ENCODE results near the gene RAPGEF4.
A peak's percentile ranks its signal among the peaks of the same experiment; 100 is the strongest.
"Not testable (repeated sequence)": the region's sequence is repeated elsewhere in the genome, so short reads cannot be mapped to it uniquely, and the experiment has no call there.

Gene RAPGEF4

DNA sequence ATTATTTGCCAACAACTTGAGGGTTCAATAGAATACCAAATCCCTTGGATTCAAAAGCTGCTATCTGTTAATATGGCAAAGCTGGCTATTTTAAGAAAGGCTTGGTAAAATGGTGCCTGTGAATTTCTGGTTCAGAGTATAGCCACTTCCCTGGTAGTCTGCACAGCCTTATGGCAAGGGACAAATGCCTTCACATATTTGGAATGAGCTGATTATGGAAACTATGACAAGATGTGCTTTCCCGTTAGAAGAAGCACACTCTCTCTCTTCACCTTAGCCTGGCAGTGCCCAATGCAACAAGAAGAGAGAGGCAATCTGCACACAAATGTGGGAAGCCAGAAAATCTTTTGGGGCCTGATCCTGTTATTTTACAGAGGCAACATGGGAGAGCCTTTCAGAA, 292.5 kb downstream of the RAPGEF4 start:
- H3K27ac ChIP-seq: no peak overlapping the region
- no peak overlapping the region for H3K4me3 ChIP-seq
- H3K9ac ChIP-seq (ENCODE audit: insufficient read length): no peak overlapping the region
- no peaks in the 10 kb centered on the region for H3K36me3 ChIP-seq (ENCODE audit: insufficient read depth, low read length)
- no peaks in the 10 kb centered on the region for H3K9me3 ChIP-seq (ENCODE audit: low read depth, low read length)
- DNase-seq (ENCODE audit: low read depth, low spot score): no peak
- TF ChIP-seq EZH2 (IDR thresholded peaks at IDR 0.05) (no peak), FOXP2 (optimal IDR thresholded peaks at IDR 0.05; ENCODE audit: control extremely low read depth, extremely low read length, insufficient read depth) (no peak), POLR2AphosphoS5 (IDR thresholded peaks at IDR 0.05; ENCODE audit: borderline replicate concordance, low read depth, low read length) (no peak)

DNA sequence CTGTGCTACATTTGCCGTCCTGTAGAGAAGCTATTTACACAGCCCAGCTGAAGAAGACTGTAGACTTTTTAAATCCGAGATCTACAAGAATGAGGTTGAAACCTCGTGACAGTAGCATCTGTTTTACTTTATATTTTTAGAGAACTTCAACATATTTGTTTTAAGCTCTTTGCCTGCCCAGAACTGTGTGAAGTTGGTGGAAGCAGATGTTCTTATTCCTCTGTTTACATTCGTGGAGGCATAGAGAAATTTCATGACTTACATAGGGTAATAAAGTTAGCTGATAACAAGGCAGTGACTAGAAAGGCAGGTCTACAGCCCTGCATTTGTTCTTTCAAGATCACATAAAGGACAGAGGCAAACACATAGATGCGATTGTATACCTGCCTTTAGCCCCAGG, 293.0 kb downstream of the RAPGEF4 start:
- Histone ChIP-seq H3K9ac (ENCODE audit: insufficient read length) (no peak overlapping the region), H3K27ac (no peak overlapping the region), H3K9me3 (ENCODE audit: low read depth, low read length) (no peaks in the 10 kb centered on the region), H3K4me3 (no peak overlapping the region), H3K36me3 (ENCODE audit: insufficient read depth, low read length) (no peaks in the 10 kb centered on the region)
- TF ChIP-seq FOXP2 (optimal IDR thresholded peaks at IDR 0.05; ENCODE audit: control extremely low read depth, extremely low read length, insufficient read depth) (no peak), EZH2 (IDR thresholded peaks at IDR 0.05) (no peak), POLR2AphosphoS5 (IDR thresholded peaks at IDR 0.05; ENCODE audit: borderline replicate concordance, low read depth, low read length) (no peak)
- no peak for DNase-seq (ENCODE audit: low read depth, low spot score)

DNA sequence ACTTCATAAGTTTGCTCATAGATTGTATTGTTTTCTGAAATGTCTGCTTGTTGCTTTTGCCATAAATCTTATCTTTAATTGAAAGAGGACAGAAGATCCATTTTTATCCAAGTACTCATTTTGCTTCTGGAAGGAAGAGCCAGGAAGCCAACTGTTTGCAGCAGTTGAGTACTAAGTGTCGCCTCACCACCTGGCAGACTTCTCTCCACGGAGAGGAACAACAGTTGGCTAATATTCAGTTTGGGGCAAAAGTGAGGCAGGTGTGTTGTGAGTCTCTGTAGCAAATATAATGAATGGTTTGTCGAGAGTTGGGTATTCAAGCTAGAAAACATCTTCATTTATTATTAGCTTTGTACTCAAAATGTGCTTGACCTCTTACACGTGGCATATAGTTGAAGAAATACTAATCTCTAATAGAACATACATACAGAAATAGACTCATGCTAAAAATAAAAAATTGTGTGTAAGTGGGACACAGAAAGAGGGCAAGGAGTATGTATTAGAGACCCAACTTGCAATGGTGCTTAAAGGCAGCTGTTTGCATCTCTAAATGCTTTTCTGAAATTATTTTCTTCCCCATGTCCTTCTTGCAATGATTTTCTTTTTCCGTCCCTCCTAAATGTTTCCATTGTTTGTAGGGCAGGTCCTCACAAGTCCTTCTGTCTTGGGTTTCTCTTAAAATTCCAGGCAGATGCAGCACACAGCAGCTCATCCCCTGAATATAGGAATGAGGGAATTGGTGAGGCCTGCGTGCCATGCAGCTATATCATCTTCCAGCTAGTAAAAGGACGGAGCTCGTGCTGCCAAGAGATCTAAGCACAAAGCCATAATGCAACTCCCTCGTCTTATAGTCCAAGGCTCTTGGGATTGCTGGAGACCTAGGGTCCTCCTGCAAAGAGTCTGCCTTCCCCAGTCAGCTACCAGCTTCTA, 295.2 kb downstream of the RAPGEF4 start:
- Histone ChIP-seq H3K9ac (ENCODE audit: insufficient read length) (no peak overlapping the region), H3K9me3 (ENCODE audit: low read depth, low read length) (no peaks in the 10 kb centered on the region), H3K27ac (no peak overlapping the region), H3K4me3 (no peak overlapping the region), H3K36me3 (ENCODE audit: insufficient read depth, low read length) (no peaks in the 10 kb centered on the region)
- DNase-seq (ENCODE audit: low read depth, low spot score): no peak
- TF ChIP-seq POLR2AphosphoS5 (IDR thresholded peaks at IDR 0.05; ENCODE audit: borderline replicate concordance, low read depth, low read length): no peak
- no peak for TF ChIP-seq EZH2 (IDR thresholded peaks at IDR 0.05)
- no peak for TF ChIP-seq FOXP2 (optimal IDR thresholded peaks at IDR 0.05; ENCODE audit: control extremely low read depth, extremely low read length, insufficient read depth)

DNA sequence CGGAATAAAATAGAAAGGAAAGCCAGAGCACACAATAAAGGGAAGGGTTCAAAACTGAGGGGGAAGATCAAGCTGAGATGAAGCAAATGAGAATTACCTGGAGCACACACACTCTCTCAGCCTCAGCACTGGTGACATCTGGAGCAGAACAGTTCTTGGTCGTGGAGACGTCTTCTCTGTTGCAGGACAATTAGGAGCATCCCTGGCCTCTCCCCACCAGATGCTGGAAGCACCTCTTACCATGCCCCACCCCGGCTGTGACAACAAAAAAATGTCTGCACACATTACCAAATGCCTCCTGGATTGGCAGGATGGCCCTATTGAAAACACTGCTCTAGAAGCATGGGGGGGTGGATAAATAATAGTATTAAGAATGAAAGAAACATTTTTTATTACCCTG, 296.4 kb downstream of the RAPGEF4 start:
- TF ChIP-seq EZH2 (IDR thresholded peaks at IDR 0.05) (no peak), FOXP2 (optimal IDR thresholded peaks at IDR 0.05; ENCODE audit: control extremely low read depth, extremely low read length, insufficient read depth) (no peak), POLR2AphosphoS5 (IDR thresholded peaks at IDR 0.05; ENCODE audit: borderline replicate concordance, low read depth, low read length) (no peak)
- no peaks in the 10 kb centered on the region for H3K9me3 ChIP-seq (ENCODE audit: low read depth, low read length)

DNA sequence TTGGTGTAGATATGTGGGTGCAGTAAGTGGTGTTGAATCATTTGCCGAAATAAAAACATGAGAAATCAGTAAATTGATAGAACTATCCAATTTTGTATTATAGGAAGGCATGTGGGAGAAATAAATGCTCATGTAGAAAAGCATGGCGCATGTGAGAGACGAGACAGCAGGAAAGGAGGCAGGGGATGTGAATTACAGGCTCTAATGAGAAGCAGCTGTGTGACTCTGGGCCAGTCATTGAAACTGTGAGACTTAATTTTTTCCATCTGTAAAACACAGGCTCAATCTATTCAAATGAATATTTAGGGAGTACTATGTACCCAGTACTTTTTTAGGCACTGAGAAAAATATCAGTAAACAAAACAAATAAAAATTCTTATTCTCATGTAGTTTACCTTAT, 297.4 kb downstream of the RAPGEF4 start:
- no peak for TF ChIP-seq FOXP2 (optimal IDR thresholded peaks at IDR 0.05; ENCODE audit: control extremely low read depth, extremely low read length, insufficient read depth)
- TF ChIP-seq POLR2AphosphoS5 (IDR thresholded peaks at IDR 0.05; ENCODE audit: borderline replicate concordance, low read depth, low read length): no peak
- TF ChIP-seq EZH2 (IDR thresholded peaks at IDR 0.05): no peak
- no peaks in the 10 kb centered on the region for H3K9me3 ChIP-seq (ENCODE audit: low read depth, low read length)
- no peaks in the 10 kb centered on the region for H3K36me3 ChIP-seq (ENCODE audit: insufficient read depth, low read length)
- no peak overlapping the region for H3K9ac ChIP-seq (ENCODE audit: insufficient read length)
- no peak overlapping the region for H3K4me3 ChIP-seq
- DNase-seq (ENCODE audit: low read depth, low spot score): peak; percentile 67
- H3K27ac ChIP-seq: peak overlapping the region; percentile 20; the same call in 1 of the 2 replicates

More for the DNA sequence above, 296.4 kb downstream of the RAPGEF4 start:
- no peak for DNase-seq (ENCODE audit: low read depth, low spot score)
- no peak overlapping the region for H3K27ac ChIP-seq
- H3K36me3 ChIP-seq (ENCODE audit: insufficient read depth, low read length): no peaks in the 10 kb centered on the region
- H3K4me3 ChIP-seq: no peak overlapping the region
- no peak overlapping the region for H3K9ac ChIP-seq (ENCODE audit: insufficient read length)

DNA sequence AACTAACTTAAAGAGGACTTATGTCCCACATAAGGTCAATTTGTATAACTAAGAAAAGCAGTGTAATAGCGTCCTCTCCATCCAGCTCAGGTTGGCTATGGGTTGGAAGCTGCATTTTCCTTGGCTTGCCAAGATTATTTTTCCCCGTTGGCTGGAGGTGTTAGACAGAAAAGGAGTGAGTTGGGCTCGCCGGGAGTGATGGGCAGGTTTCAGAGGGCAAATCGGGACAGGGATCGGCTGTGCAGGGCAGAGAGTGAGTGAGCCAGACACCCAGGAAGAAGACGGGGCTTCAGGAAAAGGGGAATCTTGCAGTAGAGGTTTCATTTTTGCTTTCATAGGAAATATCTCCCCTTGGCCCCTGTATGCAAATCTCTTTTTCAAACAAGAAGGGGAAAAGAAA, 298.5 kb downstream of the RAPGEF4 start:
- H3K4me3 ChIP-seq: no peak overlapping the region
- H3K36me3 ChIP-seq (ENCODE audit: insufficient read depth, low read length): no peaks in the 10 kb centered on the region
- no peak overlapping the region for H3K9ac ChIP-seq (ENCODE audit: insufficient read length)
- H3K27ac ChIP-seq: no peak overlapping the region
- no peaks in the 10 kb centered on the region for H3K9me3 ChIP-seq (ENCODE audit: low read depth, low read length)
- TF ChIP-seq FOXP2 (optimal IDR thresholded peaks at IDR 0.05; ENCODE audit: control extremely low read depth, extremely low read length, insufficient read depth) (no peak), POLR2AphosphoS5 (IDR thresholded peaks at IDR 0.05; ENCODE audit: borderline replicate concordance, low read depth, low read length) (no peak), EZH2 (IDR thresholded peaks at IDR 0.05) (no peak)
- DNase-seq (ENCODE audit: low read depth, low spot score): no peak

DNA sequence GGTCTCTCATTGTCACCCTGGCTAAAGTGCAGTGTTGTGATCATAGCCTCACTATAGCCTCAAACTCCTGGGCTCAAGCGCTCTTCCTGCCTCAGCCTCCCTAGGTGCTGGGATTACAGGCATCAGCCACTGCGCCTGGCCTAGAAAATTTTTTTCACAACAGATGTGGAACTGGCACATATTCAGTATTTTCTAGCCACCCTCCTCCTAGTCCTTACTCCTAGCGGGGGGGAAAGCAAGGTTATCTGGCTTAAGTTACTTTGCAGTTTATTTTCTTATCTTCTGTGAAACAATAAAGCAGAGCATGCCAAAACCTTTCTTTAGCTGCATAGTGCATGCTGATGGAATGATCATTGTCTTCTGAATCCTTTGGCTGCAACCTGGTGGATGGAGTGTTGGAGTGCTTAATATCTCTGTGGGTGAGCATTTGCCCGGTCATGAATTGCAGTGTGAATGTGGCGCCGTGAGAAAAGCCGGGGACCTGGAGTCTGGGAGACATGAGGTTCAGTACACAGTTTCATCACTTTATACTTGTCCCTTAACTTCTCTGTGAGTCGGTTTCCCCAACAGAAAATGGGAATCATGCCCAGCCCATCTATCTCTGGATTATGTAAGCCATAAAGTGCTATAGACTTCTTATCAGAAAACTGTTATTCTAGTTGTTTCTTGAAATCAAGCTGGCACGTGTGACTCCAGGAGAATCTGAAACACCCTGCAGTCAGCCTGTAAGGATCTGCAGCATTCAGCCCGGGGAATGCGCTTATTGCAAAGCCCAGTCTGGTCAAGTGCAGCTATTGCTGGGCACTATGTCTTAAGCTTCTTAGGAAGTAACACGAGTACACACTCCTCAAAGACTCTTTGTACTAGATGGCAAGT, 301.8 kb downstream of the RAPGEF4 start:
- Histone ChIP-seq H3K27ac (no peak overlapping the region), H3K9me3 (ENCODE audit: low read depth, low read length) (no peaks in the 10 kb centered on the region), H3K4me3 (no peak overlapping the region), H3K36me3 (ENCODE audit: insufficient read depth, low read length) (no peaks in the 10 kb centered on the region), H3K9ac (ENCODE audit: insufficient read length) (no peak overlapping the region)
- no peak for TF ChIP-seq EZH2 (IDR thresholded peaks at IDR 0.05)
- no peak for TF ChIP-seq FOXP2 (optimal IDR thresholded peaks at IDR 0.05; ENCODE audit: control extremely low read depth, extremely low read length, insufficient read depth)
- TF ChIP-seq POLR2AphosphoS5 (IDR thresholded peaks at IDR 0.05; ENCODE audit: borderline replicate concordance, low read depth, low read length): no peak
- DNase-seq (ENCODE audit: low read depth, low spot score): no peak

DNA sequence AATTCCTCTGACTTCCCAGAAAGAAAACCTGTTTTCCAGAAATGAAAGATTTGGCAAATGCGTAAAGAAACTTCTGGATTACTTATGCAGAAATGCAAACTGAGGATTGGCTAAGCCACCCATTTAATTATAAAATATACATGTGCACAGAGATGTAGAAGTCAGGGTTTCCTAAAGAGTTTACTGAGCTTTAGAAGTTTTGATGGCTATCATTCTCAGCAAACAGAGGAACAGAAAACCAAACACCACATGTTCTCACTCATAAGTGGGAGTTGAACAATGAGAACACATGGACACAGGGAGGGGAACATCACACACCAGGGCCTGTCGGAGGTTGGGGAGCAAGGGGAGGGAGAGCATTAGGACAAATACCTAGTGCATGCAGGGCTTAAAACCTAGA, 302.6 kb downstream of the RAPGEF4 start:
- not testable (repeated sequence) for H3K9ac ChIP-seq (ENCODE audit: insufficient read length); DNase-seq (ENCODE audit: low read depth, low spot score); H3K4me3 ChIP-seq; H3K36me3 ChIP-seq (ENCODE audit: insufficient read depth, low read length); H3K9me3 ChIP-seq (ENCODE audit: low read depth, low read length); H3K27ac ChIP-seq

Data from SK-N-MC (cell line).